Right atrium auricular region (tissue), 2 donors: ENCODE data around the gene TP73. TPM values are rescaled to one million over a fixed set of nuclear protein-coding genes. Genes with fewer than 3 reads are reported as not detected.
A peak's percentile ranks its signal among the peaks of the same experiment; 100 is the strongest.

Source experiments
- DNase-seq: peaks from one replicate; pipeline ENCODE4 v3.0.0-alpha.2; 2019; ENCODE audit warnings: low spot score
- H3K27ac ChIP-seq, 2 donors: fragments of 200-600 bp; sonication (generic); 1 replicate in 1 of 2; 2 replicates in 1 of 2; pipeline ENCODE4 v1.5.1; 2016 to 2019
- H3K27me3 ChIP-seq, 2 donors: fragments of 200-600 bp; sonication (generic); one replicate each; pipeline versions ENCODE4 v1.5.1 to v1.6.0; 2017 to 2019
- H3K36me3 ChIP-seq: fragments of 200-600 bp; sonication (generic); one replicate; pipeline ENCODE4 v1.5.1; 2016
- H3K4me1 ChIP-seq, 2 donors: fragments of 200-600 bp; sonication (generic); one replicate each; pipeline versions ENCODE4 v1.5.1 to v1.6.0; 2017 to 2019
- H3K4me3 ChIP-seq, 2 donors: fragments of 200-600 bp; sonication (generic); 1 replicate in 1 of 2; 2 replicates in 1 of 2; pipeline ENCODE4 v1.5.1; 2017 to 2019; ENCODE audit warnings: mild to moderate bottlenecking in 1 of 2, moderate library complexity in 1 of 2
- H3K9me3 ChIP-seq, 2 donors: fragments of 200-600 bp; sonication (generic); one replicate each; pipeline ENCODE4 v1.5.1; 2019
- total RNA-seq, 2 donors: library from RNA; depleted of rRNA; stranded (reverse); fragments of >200 nt; gene quantifications; one replicate each; pipeline ENCODE4 v1.1.0, GENCODE V29; 2016
- TF ChIP-seq, protein P1 (sequence below), 2 donors: fragments of 200-600 bp; sonication (generic); IDR thresholded peaks; one replicate each; pipeline ENCODE4 v1.5.1; 2019; ENCODE audit warnings: antibody characterized with exemption in 2 of 2

The TP73 gene
- total RNA-seq, 2 donors from 2014 or later = 0.16 TPM; not detected in 1

DNA sequence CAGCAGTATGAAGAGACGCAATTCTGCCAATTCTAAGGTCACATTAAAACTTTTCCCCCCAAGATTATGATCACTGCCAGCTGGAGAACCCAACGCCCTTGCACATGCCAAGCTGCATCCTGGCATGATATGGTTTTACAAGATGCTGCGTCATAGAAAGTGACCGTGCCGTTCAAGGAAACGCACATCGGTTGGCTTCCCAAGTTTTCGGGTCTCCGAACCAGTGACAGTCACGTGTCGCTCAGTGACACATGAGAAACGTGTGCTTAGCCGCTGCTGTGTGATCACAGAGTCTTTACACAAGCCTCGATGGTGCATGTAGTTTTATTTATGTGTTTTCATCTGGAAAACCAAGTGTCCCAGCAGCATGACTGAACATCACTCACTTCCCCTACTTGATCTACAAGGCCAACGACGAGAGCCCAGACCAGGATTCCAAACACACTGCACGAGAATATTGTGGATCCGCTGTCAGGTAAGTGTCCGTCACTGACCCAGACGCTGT, 127.6 kb downstream of the TP73 start:
- TF ChIP-seq, protein P1, sequence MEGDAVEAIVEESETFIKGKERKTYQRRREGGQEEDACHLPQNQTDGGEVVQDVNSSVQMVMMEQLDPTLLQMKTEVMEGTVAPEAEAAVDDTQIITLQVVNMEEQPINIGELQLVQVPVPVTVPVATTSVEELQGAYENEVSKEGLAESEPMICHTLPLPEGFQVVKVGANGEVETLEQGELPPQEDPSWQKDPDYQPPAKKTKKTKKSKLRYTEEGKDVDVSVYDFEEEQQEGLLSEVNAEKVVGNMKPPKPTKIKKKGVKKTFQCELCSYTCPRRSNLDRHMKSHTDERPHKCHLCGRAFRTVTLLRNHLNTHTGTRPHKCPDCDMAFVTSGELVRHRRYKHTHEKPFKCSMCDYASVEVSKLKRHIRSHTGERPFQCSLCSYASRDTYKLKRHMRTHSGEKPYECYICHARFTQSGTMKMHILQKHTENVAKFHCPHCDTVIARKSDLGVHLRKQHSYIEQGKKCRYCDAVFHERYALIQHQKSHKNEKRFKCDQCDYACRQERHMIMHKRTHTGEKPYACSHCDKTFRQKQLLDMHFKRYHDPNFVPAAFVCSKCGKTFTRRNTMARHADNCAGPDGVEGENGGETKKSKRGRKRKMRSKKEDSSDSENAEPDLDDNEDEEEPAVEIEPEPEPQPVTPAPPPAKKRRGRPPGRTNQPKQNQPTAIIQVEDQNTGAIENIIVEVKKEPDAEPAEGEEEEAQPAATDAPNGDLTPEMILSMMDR (IDR thresholded peaks at IDR 0.05) = no peak
- no peak for DNase-seq
- Histone ChIP-seq H3K27me3 (no peaks in the 10 kb centered on the region), H3K36me3 (peaks cover 60% of the 10 kb centered on the region), H3K4me1 (peaks cover 0 to 19% of the 10 kb centered on the region in 2 donors), H3K27ac (no peak overlapping the region), H3K9me3 (no peaks in the 10 kb centered on the region), H3K4me3 (no peak overlapping the region)

DNA sequence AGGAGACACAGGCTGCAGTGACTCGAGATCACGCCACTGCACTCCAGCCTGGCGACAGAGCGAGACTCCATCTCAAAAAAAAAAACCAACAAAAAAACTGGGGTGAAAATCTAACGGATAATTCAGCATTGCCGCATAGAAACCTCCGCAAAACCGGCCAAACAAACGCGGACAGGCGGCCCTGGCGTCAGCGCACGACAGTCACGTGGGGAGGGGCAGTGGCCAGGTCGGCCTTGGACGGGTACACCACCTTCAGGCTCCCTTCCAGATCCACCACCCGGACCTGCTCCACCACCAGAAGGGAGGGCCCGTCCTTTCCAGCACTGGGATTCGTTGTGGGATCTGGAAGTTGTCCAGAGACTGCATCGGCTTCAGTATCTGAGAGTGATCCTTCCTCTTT, 128.6 kb downstream of the TP73 start:
- Histone ChIP-seq H3K4me1 (peaks cover 0 to 10% of the 10 kb centered on the region in 2 donors), H3K9me3 (no peaks in the 10 kb centered on the region), H3K4me3 (no peak overlapping the region), H3K27me3 (no peaks in the 10 kb centered on the region), H3K27ac (no peak overlapping the region), H3K36me3 (peaks cover 62% of the 10 kb centered on the region)
- DNase-seq = no peak
- TF ChIP-seq, protein P1 (IDR thresholded peaks at IDR 0.05) = no peak

DNA sequence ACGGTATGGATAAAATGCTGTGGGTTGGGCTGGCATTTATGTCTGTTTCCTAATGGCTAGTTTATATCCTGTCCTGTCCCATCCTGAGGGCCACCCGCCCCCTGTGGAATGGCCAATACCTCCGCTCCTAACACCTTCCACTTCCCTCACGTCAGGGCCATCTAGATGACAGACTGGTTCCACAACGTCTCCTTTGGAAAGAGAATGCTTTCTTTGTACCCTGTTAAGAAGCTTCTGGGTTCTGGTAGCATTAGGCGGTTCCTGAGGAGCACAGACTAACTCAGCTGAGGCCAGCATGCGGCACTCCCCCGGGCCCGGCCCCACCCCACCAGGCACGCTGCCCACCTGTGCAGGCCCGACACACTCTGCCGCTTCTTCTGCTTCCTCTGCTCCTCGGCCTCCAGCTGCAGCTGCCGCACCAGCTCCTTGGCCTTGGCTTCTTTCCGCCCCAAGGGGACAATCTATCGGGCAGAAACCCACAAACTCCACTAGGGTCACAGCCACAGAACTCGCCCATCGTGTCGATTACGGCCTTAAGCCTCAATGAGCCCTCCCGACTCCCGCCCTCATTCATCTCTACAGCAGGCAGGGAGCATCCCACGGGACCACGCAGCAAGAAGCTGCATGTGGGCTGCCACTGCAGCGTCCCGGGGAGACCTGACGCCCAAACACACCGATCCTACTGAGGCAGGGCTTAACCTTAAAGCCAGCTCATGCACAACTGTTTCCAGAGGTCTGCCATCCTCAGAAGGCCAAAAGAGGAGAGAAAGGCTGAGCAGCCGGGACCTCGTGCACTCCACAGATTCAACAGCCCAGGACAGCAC, 131.5 kb downstream of the TP73 start:
- Histone ChIP-seq H3K4me3 (no peak overlapping the region), H3K4me1 (peaks cover 0 to 5% of the 10 kb centered on the region in 2 donors), H3K36me3 (peaks cover 77% of the 10 kb centered on the region), H3K9me3 (no peaks in the 10 kb centered on the region), H3K27me3 (no peaks in the 10 kb centered on the region), H3K27ac (no peak overlapping the region)
- TF ChIP-seq, protein P1 (IDR thresholded peaks at IDR 0.05) = no peak
- no peak for DNase-seq

DNA sequence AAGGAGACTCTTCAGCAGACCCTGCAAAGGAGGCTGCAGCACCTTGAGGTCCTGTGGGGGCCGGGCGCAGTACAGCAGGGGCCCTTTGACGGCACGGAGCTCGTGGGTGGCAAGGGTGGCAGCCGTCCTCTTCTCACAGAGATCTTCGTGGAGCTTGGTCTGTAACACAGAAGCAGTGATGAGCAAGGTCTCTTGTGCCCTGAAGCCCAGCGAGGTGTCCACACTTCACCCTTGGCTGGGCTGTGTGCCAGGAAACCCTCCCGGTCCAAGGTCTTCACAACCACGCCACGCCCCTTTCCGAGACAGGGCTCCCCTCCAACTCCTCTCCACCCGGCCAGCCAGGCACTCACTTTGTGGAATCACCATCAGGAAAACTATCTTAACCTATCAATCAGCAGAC, 132.7 kb downstream of the TP73 start:
- no peaks in the 10 kb centered on the region for H3K27me3 ChIP-seq
- H3K4me1 ChIP-seq = peaks cover 0 to 14% of the 10 kb centered on the region in 2 donors
- H3K36me3 ChIP-seq = peaks cover 72% of the 10 kb centered on the region
- no peak overlapping the region for H3K4me3 ChIP-seq
- no peak overlapping the region for H3K27ac ChIP-seq
- H3K9me3 ChIP-seq = no peaks in the 10 kb centered on the region
- no peak for DNase-seq
- TF ChIP-seq, protein P1 (IDR thresholded peaks at IDR 0.05) = no peak

DNA sequence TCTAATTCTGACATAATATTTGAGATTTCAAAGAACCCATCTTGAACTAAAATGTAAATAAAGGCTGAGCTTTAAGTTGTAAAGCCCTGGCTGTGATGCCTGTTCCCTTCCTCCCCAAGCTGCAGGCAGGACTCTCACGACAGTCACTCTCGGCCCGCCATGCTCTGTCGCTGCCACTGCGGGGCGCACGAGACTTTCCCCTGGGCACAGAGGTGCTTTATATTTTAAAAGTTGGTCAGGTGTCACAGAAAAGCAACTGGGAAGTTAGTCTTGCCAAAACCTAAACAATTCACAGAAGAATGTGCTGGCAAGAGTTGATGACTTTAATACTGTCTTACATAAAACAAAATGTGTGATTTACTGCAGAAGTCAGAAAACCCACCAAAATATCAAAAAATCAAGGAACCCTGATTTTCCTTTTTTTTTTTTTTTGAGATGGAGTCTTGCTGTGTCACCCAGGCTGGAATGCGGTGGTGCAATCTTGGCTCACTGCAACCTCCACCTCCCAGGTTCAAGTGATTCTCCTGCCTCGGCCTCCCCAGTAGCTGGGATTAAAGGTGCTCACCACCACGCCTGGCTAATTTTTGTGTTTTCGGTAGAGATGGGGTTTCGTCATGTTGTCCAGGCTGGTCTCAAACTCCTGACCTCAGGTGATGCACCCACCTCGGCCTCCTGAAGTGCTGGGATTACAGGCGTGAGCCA, 133.3 kb downstream of the TP73 start:
- Histone ChIP-seq H3K27me3 (no peaks in the 10 kb centered on the region), H3K36me3 (peaks cover 67% of the 10 kb centered on the region), H3K4me1 (peaks cover 0 to 19% of the 10 kb centered on the region in 2 donors), H3K9me3 (no peaks in the 10 kb centered on the region), H3K27ac (no peak overlapping the region), H3K4me3 (no peak overlapping the region)
- no peak for DNase-seq
- TF ChIP-seq, protein P1 (IDR thresholded peaks at IDR 0.05) = peak in 1 of 2 donors; percentile 29

Other genes starting within 250 kb of the TP73 start
- 1 to 10 TPM in 1 of 2 donors, under 1 TPM in 1; 0.22 to 1.5 TPM for gene ARHGEF16, start 197.9 kb upstream of the TP73 start, total RNA-seq
- 10 to 100 TPM; 14.9 to 32.6 TPM for gene MEGF6, start 41.0 kb upstream of the TP73 start, total RNA-seq
- gene TPRG1L, start 27.5 kb upstream of the TP73 start, total RNA-seq = 10 to 100 TPM; 30.0 to 33.3 TPM
- 10 to 100 TPM in 1 of 2 donors, 1 to 10 TPM in 1; 6.8 to 11.4 TPM for gene WRAP73, start 2.4 kb upstream of the TP73 start, total RNA-seq
- not detected for gene CCDC27, start 99.9 kb downstream of the TP73 start, total RNA-seq
- gene SMIM1, start 120.2 kb downstream of the TP73 start, total RNA-seq = 10 to 100 TPM; 40.4 to 54.6 TPM
- gene LRRC47, start 144.0 kb downstream of the TP73 start, total RNA-seq = 10 to 100 TPM; 31.7 to 33.6 TPM
- gene CEP104, start 204.7 kb downstream of the TP73 start, total RNA-seq = 10 to 100 TPM; 21.7 to 25.9 TPM
- gene DFFB, start 205.0 kb downstream of the TP73 start, total RNA-seq = 1 to 10 TPM; 3.2 to 5.3 TPM
- 10 to 100 TPM in 1 of 2 donors, 1 to 10 TPM in 1; 9.1 to 18.8 TPM for gene C1orf174, start 247.8 kb downstream of the TP73 start, total RNA-seq